ENCODE data around the gene SHD.

- TF ChIP-seq POLR2AphosphoS5 (IDR thresholded peaks at IDR 0.05) (no peak), CTCF (IDR thresholded peaks at IDR 0.05) (no peak), POLR2A (IDR thresholded peaks at IDR 0.05) (no peak), EP300 (IDR thresholded peaks at IDR 0.05) (no peak)
These were observed 19.1 kb downstream of the SHD start for GRCh38 chr19:4297901-4298809.
